ENCODE measurements around the gene ALDH1A1. TPM values are rescaled to one million over a fixed set of nuclear protein-coding genes. Genes with fewer than 3 reads are reported as not detected.

ALDH1A1 gene
- total RNA-seq, 1 donor from 2014 or later = 0.27 TPM

- H3K27ac Mint-ChIP-seq (ENCODE audit: unreplicated experiment) = no peak overlapping the region
- H3K27me3 Mint-ChIP-seq (ENCODE audit: low read depth) = peaks cover 17% of the 10 kb centered on the region
- peaks cover 8% of the 10 kb centered on the region for H3K9me3 Mint-ChIP-seq (ENCODE audit: low read depth)
- no peak for DNase-seq (ENCODE audit: low spot score)
- H3K4me3 Mint-ChIP-seq (ENCODE audit: unreplicated experiment) = no peak overlapping the region
- no peaks in the 10 kb centered on the region for H3K36me3 Mint-ChIP-seq (ENCODE audit: low read depth)
- H3K4me1 Mint-ChIP-seq (ENCODE audit: low read depth) = no peaks in the 10 kb centered on the region
- TF ChIP-seq CTCF (IDR thresholded peaks at IDR 0.05) = no peak
Observed at GRCh38 chr9:72971411-72971810, 18.6 kb upstream of the ALDH1A1 start.

DNA sequence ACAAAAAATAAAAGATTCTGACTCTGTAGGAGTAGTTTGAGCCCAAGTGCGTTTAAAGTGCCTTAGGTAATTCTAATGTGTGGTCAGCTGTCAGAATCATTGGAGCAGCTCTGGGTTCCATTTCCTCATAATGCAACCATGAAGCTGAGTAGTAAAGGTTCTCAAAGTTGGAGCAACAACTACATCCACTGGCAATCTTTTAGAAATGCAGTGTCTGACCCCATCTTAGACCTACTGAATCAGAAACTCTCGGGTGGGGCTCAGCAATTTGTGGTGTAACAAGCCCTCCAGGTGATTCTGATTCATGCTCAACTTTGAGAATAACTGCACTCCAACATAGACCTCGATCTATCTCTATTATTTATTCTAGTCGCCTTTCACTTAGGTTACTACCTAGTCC, 7.6 kb upstream of the ALDH1A1 start:
- H3K4me3 Mint-ChIP-seq (ENCODE audit: unreplicated experiment) = no peak overlapping the region
- no peak overlapping the region for H3K27ac Mint-ChIP-seq (ENCODE audit: unreplicated experiment)
- no peak for DNase-seq (ENCODE audit: low spot score)
- H3K4me1 Mint-ChIP-seq (ENCODE audit: low read depth) = no peaks in the 10 kb centered on the region
- H3K27me3 Mint-ChIP-seq (ENCODE audit: low read depth) = peaks cover 14% of the 10 kb centered on the region
- TF ChIP-seq CTCF (IDR thresholded peaks at IDR 0.05) = no peak
- peaks cover 1% of the 10 kb centered on the region for H3K36me3 Mint-ChIP-seq (ENCODE audit: low read depth)
- H3K9me3 Mint-ChIP-seq (ENCODE audit: low read depth) = peaks cover 8% of the 10 kb centered on the region

DNA sequence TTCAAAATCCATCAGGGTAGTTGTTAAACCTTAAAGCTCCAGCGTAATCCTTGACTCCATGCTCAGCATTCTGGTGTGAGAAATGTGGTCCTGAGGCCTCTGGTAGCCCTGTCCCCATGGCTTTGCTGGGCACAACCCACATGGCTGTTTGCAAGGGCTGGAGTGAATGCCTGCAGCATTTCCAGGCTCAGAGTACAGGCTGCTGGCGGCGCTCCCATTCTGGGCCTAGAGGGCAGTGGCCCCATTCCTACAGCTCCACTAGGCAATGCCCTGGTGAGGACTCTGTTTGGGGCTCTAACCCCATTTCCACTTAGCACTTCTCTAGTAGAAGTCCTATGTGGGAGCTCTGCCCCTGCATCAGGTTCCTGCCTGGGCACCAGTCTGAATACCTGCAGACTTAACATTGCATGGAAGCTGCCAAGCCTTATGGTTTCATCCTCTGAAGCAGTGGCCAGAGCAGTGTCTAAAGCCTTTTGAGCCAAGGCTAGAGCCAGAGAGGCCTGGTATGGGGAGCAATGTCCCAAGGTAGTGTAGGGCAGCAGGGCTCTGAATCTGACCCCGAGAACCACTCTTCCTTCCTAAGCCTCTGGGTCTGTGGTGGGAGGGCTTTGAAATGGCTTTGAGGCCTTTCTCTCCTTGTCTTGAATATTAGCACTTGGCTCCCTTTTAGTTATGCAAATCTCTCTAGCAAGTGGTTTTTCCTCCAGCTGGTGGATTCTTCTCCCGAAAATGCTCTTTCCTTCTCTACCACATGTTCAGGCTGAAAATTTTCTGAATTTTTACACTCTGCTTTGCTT, 5.8 kb upstream of the ALDH1A1 start:
- H3K9me3 Mint-ChIP-seq (ENCODE audit: low read depth) = peaks cover 8% of the 10 kb centered on the region
- H3K27me3 Mint-ChIP-seq (ENCODE audit: low read depth) = peaks cover 10% of the 10 kb centered on the region
- no peak for TF ChIP-seq CTCF (IDR thresholded peaks at IDR 0.05)
- H3K4me1 Mint-ChIP-seq (ENCODE audit: low read depth) = no peaks in the 10 kb centered on the region
- H3K4me3 Mint-ChIP-seq (ENCODE audit: unreplicated experiment) = no peak overlapping the region
- H3K27ac Mint-ChIP-seq (ENCODE audit: unreplicated experiment) = no peak overlapping the region
- H3K36me3 Mint-ChIP-seq (ENCODE audit: low read depth) = peaks cover 1% of the 10 kb centered on the region
- DNase-seq (ENCODE audit: low spot score) = peak; percentile 46

DNA sequence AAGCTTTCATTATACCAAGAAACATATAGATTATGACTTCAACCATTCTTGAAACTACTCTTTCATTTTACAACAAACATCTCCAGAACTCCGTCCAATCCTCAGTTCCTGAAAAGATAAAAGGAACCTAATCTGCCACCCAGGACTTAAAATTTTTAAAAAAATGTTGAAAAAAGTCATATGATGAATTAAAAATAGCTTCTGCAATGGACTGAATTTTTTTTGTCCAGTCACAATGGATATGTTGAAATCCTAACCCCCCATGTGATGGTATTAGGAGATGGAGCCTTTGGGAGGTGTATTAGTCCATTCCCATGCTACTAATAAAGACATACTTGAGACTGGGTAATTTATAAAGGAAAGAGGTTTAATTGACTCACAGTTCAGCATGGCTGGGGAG, 2.7 kb upstream of the ALDH1A1 start:
- H3K27me3 Mint-ChIP-seq (ENCODE audit: low read depth) = peaks cover 18% of the 10 kb centered on the region
- H3K4me3 Mint-ChIP-seq (ENCODE audit: unreplicated experiment) = no peak overlapping the region
- H3K36me3 Mint-ChIP-seq (ENCODE audit: low read depth) = peaks cover 1% of the 10 kb centered on the region
- TF ChIP-seq CTCF (IDR thresholded peaks at IDR 0.05) = no peak
- H3K4me1 Mint-ChIP-seq (ENCODE audit: low read depth) = no peaks in the 10 kb centered on the region
- no peak for DNase-seq (ENCODE audit: low spot score)
- peaks cover 6% of the 10 kb centered on the region for H3K9me3 Mint-ChIP-seq (ENCODE audit: low read depth)
- no peak overlapping the region for H3K27ac Mint-ChIP-seq (ENCODE audit: unreplicated experiment)

- H3K27me3 Mint-ChIP-seq (ENCODE audit: low read depth) = peaks cover 21% of the 10 kb centered on the region
Observed at GRCh38 chr9:72955126-72955455, 2.2 kb upstream of the ALDH1A1 start.

More at GRCh38 chr9:72955126-72955455, 2.2 kb upstream of the ALDH1A1 start:
- Mint-ChIP-seq H3K27ac (ENCODE audit: unreplicated experiment) (no peak overlapping the region), H3K4me1 (ENCODE audit: low read depth) (no peaks in the 10 kb centered on the region), H3K36me3 (ENCODE audit: low read depth) (peaks cover 1% of the 10 kb centered on the region), H3K4me3 (ENCODE audit: unreplicated experiment) (no peak overlapping the region), H3K9me3 (ENCODE audit: low read depth) (peaks cover 6% of the 10 kb centered on the region)
- TF ChIP-seq CTCF (IDR thresholded peaks at IDR 0.05) = no peak
- DNase-seq (ENCODE audit: low spot score) = no peak

Data from chondrocyte (in vitro differentiated cells).